ENCODE results near the gene NLRP6. TPM values are rescaled to one million over a fixed set of nuclear protein-coding genes. Genes with fewer than 3 reads are reported as not detected.

The NLRP6 gene
- total RNA-seq, 1 experiment from 2014 or later: not detected

- Mint-ChIP-seq H3K27me3 (ENCODE audit: insufficient read depth, unreplicated experiment) (no peaks in the 10 kb centered on the region), H3K4me1 (ENCODE audit: insufficient read depth, unreplicated experiment) (peaks cover 19% of the 10 kb centered on the region), H3K36me3 (ENCODE audit: insufficient read depth, unreplicated experiment) (peaks cover 45% of the 10 kb centered on the region), H3K4me3 (ENCODE audit: unreplicated experiment) (peak overlapping the region; percentile 79), H3K27ac (ENCODE audit: low read depth, unreplicated experiment) (no peak overlapping the region), H3K9me3 (ENCODE audit: unreplicated experiment) (no peaks in the 10 kb centered on the region)
- DNase-seq (ENCODE audit: unreplicated experiment): no peak
- TF ChIP-seq, protein P1, sequence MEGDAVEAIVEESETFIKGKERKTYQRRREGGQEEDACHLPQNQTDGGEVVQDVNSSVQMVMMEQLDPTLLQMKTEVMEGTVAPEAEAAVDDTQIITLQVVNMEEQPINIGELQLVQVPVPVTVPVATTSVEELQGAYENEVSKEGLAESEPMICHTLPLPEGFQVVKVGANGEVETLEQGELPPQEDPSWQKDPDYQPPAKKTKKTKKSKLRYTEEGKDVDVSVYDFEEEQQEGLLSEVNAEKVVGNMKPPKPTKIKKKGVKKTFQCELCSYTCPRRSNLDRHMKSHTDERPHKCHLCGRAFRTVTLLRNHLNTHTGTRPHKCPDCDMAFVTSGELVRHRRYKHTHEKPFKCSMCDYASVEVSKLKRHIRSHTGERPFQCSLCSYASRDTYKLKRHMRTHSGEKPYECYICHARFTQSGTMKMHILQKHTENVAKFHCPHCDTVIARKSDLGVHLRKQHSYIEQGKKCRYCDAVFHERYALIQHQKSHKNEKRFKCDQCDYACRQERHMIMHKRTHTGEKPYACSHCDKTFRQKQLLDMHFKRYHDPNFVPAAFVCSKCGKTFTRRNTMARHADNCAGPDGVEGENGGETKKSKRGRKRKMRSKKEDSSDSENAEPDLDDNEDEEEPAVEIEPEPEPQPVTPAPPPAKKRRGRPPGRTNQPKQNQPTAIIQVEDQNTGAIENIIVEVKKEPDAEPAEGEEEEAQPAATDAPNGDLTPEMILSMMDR (IDR thresholded peaks at IDR 0.05; ENCODE audit: unreplicated experiment): no peak
- intact Hi-C loops (cut with micrococcal nuclease): no loop called here
- POLR2A ChIA-PET: interaction anchor here (0.6 to 6.5 kb wide), 10 partner anchors 9 to 120 kb away, joined by 3 to 136 read pairs (median 4); partner anchors contain the start of genes BET1L and RIC8A
- CTCF ChIA-PET: interaction anchor here (0.7 to 1.4 kb wide), 3 partner anchors 16 to 213 kb away, joined by 3 to 4 read pairs (median 4); no protein-coding TSS in a partner anchor
- BruUV-seq (replicated peaks): no TSS peak
These were observed 43.0 kb upstream of the NLRP6 start for GRCh38 chr11:235180-235579.

DNA sequence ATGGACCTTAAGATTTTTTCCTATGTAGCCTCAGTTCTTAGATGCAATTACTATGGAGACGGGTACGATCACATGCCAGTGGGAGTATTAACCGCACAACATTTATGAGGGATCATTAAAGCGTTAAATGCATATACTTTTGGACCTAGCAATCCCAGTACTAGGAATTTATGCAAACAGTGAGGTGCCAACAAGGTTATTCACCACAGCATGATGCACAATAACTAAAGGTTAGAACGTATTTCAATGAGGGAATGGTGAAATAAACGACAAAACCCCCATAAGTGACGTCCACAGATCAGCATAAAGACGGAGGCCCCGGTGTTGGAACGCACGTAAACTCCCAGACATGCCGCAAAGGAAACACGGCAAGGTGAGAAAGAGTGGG is 42.6 kb upstream of the NLRP6 start:
- TF ChIP-seq, protein P1 (IDR thresholded peaks at IDR 0.05; ENCODE audit: unreplicated experiment): no peak
- H3K27ac Mint-ChIP-seq (ENCODE audit: low read depth, unreplicated experiment): no peak overlapping the region
- ChIA-PET POLR2A (interaction anchor here (0.8 to 6.5 kb wide), 7 partner anchors 19 to 126 kb away, joined by 3 to 136 read pairs (median 4); partner anchors contain the start of genes BET1L and RIC8A), CTCF (interaction anchor here (1.0 to 4.1 kb wide), 3 partner anchors 14 to 213 kb away, joined by 3 to 28 read pairs (median 4); no protein-coding TSS in a partner anchor)
- H3K27me3 Mint-ChIP-seq (ENCODE audit: insufficient read depth, unreplicated experiment): no peaks in the 10 kb centered on the region
- TSS peak; percentile 54 for BruUV-seq (replicated peaks)
- peaks cover 19% of the 10 kb centered on the region for H3K4me1 Mint-ChIP-seq (ENCODE audit: insufficient read depth, unreplicated experiment)
- no peaks in the 10 kb centered on the region for H3K9me3 Mint-ChIP-seq (ENCODE audit: unreplicated experiment)
- peak overlapping the region; percentile 79 for H3K4me3 Mint-ChIP-seq (ENCODE audit: unreplicated experiment)
- intact Hi-C loops (cut with micrococcal nuclease): no loop called here
- peaks cover 46% of the 10 kb centered on the region for H3K36me3 Mint-ChIP-seq (ENCODE audit: insufficient read depth, unreplicated experiment)
- DNase-seq (ENCODE audit: unreplicated experiment): no peak

DNA sequence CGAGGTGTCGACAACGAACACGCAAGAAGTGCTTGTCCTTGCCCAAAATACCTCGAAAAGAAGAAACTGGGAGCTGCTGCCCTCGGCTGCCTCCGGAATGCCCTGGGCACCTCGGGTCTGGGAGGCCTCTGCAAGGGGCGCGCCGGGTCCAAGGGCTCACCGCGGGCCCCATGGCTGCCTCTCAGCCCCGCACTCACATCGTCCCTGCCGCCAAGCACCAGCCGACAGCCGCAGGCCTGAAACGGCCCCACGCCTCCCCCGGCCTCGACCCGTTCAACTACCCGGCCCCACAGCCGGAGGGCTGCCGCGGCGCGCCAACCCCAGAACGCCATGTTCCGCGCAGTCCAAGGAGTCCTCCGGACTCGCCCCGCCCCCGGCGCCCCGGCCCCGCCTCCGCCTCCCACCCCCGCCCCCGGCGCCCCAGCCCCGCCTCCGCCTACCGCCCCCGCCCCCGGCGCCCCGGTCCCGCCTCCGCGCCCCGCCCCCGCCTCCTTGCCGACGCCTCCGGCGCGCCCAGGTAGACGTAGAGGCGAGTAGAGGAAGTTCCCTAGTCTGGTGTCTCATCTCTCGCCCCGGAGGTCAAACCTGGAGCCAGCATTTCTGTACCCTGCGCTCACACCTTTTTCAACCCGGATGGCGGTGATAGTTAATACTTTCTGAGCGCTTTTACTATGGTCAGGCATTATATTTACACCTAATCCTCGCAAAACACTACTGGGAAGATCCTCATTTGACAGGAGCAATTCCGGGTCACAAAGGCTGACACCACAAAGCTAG is 42.0 kb upstream of the NLRP6 start, which contains the start of gene SIRT3:
SIRT3 (minus strand) TSS at position 346 of the 777 bp plus-strand sequence; CDS start at position 332, 14 bp downstream.
- intact Hi-C loops (cut with micrococcal nuclease): loop anchor here (2.0 kb wide), 1 partner anchor 27 kb away; no protein-coding TSS in a partner anchor
- Mint-ChIP-seq H3K9me3 (ENCODE audit: unreplicated experiment) (no peaks in the 10 kb centered on the region), H3K27ac (ENCODE audit: low read depth, unreplicated experiment) (peak within 1 kb of the TSS; percentile 96), H3K4me3 (ENCODE audit: unreplicated experiment) (peak within 1 kb of the TSS; percentile 79), H3K4me1 (ENCODE audit: insufficient read depth, unreplicated experiment) (peaks cover 19% of the 10 kb centered on the region), H3K36me3 (ENCODE audit: insufficient read depth, unreplicated experiment) (peaks cover 49% of the 10 kb centered on the region), H3K27me3 (ENCODE audit: insufficient read depth, unreplicated experiment) (no peaks in the 10 kb centered on the region)
- CTCF ChIA-PET: interaction anchor here (1.0 to 4.1 kb wide), 4 partner anchors 14 to 213 kb away, joined by 3 to 28 read pairs (median 4); partner anchors contain the start of genes BET1L and RIC8A
- DNase-seq (ENCODE audit: unreplicated experiment): peak; percentile 85
- TF ChIP-seq, protein P1 (IDR thresholded peaks at IDR 0.05; ENCODE audit: unreplicated experiment): no peak
- BruUV-seq (replicated peaks): no TSS peak
- POLR2A ChIA-PET: interaction anchor here (0.8 to 6.5 kb wide), 21 partner anchors 8 to 279 kb away, joined by 3 to 136 read pairs (median 4); partner anchors contain the start of genes BET1L, IFITM2 and RIC8A
